Measurements from ENCODE around the gene CHST9.
A peak's percentile ranks its signal among the peaks of the same experiment; 100 is the strongest.
"Not testable (repeated sequence)": the region's sequence is repeated elsewhere in the genome, so short reads cannot be mapped to it uniquely, and the experiment has no call there.

CHST9 gene

DNA sequence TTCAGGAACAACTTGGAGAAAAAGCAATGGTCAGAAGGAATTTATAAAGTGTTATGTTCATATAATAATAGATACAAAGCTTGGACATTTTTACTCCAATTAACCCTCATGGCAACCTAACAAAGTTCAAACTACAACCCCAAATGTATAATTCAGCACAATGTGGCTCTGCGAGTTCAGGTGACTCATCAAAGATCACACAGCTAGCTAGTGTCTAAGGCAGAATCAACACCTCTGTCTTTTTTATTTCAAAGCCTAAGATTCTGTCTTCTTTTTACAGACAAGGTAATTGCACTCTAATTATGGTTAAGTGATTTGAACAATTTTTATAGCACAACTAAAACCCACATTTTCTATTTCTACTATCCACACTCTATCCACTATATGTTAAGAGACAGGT lies 90.5 kb downstream of the CHST9 start:
- DNase-seq (ENCODE audit: low spot score) = no peak

DNA sequence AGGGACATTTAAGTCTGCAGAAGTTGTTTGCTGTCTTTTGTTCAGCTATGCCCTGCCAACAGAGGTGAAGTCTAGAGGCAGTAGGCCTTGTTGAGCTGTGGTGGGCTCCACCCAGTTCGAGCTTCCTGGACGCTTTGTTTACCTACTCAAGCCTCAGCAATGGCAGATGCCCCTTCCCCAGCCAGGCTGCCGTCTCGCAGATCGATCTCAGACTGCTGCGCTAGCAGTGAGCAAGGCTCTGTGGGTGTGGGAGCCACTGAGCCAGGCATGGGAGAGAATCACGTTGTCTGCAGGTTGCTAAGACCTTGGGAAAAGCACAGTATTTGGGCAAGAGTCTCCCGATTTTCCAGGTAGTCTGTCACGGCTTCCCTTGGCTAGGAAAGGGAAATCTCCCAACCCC lies 91.8 kb downstream of the CHST9 start:
- DNase-seq (ENCODE audit: low spot score) = not testable (repeated sequence)

DNA sequence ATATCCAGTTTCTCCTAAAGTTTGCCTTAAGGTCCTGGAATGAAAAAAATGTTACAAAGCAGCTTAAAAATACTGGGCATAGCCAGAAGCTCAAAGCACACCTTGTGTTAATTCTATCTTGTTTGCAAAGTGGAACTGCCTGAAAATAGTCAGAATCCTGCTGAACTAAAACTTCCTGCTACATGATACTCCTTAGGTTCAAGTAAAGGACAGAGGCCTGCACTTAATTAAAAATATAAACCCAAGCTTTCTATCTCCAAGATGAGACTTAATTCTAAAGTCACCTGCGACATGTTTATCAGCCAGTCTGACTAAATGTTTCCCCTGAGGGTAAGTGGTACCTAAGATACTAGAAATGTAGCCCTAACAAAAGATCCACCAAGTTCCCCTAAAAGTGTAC lies 103.4 kb downstream of the CHST9 start:
- no peak for DNase-seq (ENCODE audit: low spot score)

DNA sequence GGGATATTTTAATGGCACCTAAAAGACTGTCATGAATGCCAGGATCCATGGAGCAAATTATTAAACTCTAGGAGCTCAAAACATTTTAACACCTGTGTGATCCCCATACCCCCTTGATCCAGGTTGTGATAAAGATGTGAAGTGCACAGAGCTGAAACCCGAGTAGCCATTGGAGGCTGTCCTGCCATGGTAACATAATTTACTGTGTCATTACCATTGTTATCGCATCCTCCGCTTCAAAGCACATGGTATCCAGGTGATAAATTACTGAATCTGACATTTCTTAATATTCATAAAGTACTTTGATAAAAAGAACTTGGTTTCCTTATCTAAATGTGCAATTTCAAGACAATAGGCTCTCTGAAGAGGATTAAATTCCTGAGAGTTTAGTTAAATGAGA lies 109.3 kb downstream of the CHST9 start:
- no peak for DNase-seq (ENCODE audit: low spot score)

DNA sequence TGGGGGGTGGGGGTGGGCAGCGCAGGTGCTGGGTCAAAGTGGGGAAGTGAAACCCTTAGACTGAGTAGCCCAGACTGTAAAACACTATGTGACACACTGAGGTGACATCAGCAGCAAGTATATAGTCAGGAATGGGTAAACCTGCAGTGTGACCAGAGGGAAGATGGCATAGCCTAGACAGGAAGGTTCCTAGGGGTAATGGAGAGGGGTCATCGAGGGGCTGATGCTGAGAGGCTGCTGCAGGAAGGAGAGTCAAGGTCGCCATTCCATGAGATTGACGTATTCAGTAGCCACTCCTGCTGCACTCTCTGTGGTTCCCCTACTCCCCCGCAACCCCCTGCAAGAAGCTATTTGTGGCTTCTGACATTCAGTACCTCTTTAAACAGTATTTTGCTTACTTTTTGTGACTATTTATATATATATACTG lies 111.7 kb downstream of the CHST9 start:
- no peak for DNase-seq (ENCODE audit: low spot score)

DNA sequence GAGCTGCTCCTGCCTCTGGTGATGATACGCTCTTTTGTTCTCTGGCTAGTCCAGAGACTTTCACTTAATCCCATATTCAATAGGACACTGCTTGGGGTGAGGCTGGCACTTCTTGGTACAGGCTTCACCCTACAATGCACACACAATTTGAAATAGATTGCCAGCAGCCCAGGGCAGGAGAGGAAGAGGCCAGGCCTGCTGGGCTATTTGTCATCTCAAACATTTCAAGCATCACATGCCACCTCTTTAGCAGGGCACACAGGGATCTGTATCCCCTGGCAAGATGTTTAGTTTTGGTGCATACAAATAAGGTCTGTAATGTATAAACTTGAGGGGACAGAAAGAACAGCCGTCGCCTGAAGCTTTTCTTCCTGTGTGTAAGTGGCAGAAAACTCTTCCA lies 120.4 kb downstream of the CHST9 start:
- DNase-seq (ENCODE audit: low spot score) = no peak

DNA sequence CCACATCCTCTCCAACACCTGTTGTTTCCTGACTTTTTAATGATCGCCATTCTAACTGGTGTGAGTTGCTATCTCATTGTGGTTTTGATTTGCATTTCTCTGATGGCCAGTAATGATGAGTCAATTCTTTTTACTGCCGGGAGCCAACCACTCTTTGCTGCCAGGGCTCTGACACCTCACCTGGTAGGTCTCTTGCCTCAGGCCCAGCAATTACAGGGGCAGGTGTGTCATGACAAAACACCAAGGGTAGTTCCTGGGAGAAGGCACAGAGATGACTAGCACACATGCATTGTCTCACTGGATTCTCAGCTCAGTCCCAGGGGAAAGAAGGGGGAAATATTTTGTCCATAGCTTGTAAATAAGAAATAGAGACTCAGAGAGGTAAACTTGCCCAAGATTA lies 122.3 kb downstream of the CHST9 start:
- no peak for DNase-seq (ENCODE audit: low spot score)

DNA sequence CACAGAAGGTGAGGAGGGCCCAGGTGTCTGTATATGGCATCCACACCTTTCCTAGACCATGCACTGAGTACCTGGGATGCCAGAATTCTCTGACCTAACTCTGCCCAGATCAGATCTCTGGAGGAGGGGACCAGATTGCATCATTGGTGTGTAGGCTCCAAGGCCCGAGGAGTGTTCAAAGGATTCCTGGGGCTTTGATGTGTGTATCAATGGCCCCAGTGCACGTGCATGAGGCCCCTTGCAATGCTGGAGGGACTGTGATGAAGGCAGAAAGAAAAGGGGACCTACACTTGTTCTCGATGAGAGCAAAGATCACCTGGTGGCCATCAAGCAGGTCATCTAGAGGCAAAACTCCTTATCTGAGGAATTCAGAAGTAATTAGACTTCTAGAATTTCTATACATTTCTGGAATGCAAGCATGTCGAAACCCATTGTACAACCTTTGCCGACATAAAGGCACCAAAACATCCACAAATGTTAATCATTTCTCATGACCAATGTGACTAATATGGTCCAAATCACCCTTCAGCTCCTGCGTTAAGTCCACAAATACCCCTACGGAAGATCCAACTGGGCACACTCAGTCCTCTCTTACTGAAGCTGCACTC lies 123.5 kb downstream of the CHST9 start:
- DNase-seq (ENCODE audit: low spot score) = no peak

DNA sequence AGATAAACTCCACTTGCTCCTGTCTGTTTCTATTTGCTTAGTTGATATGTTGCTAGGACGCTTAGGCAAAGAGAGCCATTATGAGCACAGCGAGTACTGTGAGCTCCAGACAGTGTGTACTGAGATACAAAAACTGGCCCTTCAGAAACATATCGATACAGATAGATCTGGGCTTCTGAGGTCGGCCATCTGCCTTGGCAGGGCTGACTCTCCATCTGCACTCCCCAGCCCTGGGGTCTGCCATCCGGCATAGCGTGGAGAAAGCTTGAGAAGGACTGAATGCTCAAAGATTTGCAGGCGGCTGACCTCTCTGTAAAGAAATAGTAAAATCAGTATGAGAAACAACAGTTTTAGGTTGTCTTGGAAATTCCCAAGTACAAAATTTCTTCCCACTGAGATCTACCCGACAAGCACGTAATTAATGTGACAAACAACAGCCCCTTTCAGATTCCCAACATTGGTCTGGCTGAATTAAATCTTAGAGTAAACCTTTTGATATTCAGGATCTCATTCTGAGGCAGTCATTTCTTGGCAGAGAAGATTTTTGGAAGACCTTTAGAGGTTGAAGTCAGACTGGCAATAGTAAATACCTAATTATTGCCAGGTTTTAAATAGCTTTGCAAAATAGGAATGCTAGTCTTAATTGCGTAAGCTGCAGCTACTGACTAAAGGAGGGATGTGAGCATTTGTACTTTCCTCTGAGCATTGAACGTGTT lies 127.4 kb downstream of the CHST9 start:
- no peak for DNase-seq (ENCODE audit: low spot score)

DNA sequence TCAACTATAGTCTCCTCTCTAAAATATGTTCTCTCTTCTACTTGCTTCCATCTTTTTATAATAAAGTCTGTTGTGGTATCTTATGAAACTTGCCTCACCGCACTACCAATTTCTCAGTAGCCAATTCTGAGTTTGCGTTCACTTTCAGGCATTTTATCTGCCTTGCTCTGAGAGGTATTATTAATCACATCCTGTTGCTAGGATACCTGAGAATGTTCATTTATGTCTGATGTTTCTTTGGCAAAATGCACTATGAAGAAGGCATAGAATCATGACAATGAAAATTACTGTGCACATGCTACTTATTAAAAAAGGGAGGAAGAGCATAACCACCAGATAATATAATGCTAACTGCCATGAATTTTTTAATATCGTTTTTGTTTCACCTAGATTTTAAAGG lies 130.2 kb downstream of the CHST9 start:
- no peak for DNase-seq (ENCODE audit: low spot score)

DNA sequence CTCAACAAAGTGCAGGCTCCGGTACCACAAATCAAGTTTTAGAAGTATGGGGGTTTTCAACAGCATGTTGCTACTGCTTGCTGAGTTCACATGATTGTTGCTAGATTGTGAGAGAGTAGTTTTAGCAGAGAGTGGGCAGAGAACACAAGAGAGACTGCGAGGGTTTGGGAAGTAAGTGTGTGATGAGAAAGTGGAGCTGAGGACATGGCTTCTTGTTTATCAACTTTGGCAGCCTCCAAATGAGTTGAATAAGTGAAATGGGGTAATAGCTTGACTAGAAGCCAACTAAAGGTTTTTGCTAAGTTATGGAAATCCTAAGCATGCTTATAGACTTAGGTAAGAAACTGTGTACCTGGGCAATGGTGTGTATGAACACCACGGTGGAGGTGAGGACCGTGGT lies 135.1 kb downstream of the CHST9 start:
- no peak for DNase-seq (ENCODE audit: low spot score)

DNA sequence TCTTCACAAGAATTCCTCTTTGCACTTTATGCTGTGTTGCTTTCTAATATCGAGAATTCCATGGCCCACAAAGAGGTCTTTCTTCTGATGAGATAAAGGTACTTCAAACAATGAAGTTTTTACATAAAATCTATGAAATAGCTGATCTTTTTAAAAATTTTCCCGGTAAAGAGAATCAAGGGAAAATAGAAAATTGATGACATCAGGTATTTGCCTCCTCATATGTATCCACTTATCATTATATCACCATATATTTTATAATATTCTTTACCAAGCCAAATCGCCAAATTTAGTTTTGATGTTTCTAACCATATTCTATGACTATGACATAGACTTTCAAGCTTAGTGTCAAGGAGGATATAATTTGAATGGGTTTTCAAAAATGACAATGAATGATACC lies 139.8 kb downstream of the CHST9 start:
- DNase-seq (ENCODE audit: low spot score) = no peak

DNA sequence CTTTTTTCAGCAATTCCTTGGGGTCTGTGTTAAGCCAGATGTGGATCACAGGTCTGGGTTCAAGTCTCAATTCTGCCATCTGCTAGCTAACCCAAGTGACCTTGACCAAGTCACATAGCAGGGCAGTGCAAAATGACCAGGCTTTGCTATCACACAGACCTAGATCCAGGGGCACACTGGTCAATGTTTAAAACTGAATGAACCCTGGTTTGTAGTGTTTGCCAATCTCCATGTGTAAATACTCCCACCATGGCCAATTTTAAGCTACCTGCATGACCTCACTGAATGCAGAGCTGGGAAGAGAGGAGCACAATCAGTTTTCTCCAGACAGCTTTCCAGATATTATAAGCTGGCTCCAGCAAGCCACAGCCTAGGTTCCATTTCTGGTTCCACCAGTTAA lies 142.9 kb downstream of the CHST9 start:
- DNase-seq (ENCODE audit: low spot score) = no peak

DNA sequence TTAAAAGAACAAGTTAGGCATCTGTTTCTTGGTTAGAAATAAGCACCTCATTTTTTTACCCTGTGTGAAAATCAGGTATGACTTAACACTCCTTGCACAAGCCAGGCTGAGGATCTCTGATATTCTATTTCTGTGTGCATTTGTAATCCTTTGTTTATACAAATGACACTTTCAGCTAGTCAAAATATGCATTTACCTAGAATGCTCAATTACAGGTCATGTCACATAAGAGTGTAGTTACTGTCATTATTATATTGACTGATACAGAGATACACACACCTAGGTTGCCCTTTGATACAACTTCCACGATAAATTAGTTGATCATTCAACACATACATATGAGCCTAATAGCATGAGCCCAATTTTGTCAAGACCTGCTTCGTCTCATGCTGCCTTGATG lies 144.3 kb downstream of the CHST9 start:
- no peak for DNase-seq (ENCODE audit: low spot score)

DNA sequence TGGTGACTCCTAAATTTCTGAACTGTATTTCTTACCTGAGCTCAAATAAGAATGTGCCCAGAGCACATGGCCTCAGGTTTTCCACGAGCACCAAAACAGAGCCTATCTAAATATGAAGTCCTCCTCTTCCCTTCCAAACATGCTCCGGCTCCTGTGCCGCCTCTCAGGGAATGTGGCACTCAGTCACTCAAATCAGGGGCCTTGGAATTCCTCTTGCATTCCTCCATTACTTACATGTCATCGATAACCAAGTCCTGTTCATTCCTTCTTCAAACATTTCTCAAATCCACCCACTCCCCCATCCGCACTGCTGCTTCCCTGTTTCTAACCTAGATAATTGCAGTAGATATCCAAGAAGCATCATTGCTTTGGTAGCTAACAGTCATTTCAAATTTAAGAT lies 151.4 kb downstream of the CHST9 start:
- DNase-seq (ENCODE audit: low spot score) = no peak

DNA sequence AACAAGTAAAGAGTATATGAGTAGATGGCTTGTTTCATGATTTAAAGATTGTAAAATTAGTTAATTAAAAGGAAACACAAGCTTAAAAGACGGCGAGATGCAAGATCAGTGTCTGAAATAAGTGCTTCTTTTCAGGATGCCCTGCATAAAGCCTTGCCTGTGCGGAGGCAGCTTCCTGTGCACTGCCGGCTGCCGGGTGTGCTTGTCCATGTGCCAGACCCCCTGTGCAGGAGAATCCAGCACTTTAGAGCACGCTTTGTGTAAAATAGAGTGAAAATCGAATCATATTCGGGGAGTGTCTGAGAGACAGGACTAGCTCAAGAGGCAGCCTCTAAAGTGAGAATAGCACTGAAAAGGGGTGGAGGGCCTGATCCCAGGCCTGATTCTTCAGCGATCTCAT lies 154.7 kb downstream of the CHST9 start:
- DNase-seq (ENCODE audit: low spot score) = no peak

DNA sequence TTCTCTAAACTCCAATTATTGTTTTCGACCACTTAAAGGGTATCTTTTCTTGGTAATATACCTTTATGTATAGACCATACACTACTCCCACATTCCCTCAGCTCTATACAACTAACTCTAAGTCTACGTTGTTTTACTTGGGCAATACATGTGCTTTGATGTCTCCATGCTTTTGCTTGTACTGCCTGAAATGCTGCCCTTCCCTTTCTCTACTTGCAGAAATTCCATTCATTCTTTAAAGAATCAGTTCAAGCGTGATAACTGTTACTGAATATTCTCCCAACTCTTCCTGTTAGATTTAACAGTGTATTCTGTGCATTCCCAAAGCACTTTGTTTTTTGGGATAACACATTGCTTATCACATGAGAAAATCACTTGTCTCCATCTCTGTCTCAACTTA lies 162.6 kb downstream of the CHST9 start:
- no peak for DNase-seq (ENCODE audit: low spot score)

DNA sequence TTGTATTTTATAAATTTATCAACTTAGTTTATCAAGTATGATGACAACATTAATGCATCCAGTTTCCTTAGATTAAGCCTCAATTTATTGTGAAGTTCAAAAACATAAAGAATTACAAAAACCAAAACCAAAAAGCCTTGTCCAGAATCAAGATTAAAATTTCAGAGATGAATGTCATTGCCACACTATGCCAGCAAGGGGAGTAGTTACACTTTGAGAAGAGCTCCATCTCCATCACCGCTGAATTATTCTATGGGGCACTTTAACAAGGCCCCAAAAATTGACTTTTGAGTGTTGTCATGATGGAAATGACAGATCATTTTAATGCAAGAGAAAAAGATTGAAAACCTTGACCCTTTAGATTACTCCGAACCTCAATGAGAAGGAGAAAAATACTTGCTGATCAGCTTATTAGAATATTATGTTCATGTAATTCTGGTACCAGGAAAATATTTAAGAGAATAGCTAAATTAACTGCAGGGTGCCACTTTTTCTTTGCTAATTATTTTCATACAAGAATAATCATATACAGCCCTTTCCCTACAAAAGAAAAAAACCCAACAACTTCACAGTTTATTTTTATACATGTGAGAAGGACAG lies 167.1 kb downstream of the CHST9 start:
- DNase-seq (ENCODE audit: low spot score) = peak; percentile 8

DNA sequence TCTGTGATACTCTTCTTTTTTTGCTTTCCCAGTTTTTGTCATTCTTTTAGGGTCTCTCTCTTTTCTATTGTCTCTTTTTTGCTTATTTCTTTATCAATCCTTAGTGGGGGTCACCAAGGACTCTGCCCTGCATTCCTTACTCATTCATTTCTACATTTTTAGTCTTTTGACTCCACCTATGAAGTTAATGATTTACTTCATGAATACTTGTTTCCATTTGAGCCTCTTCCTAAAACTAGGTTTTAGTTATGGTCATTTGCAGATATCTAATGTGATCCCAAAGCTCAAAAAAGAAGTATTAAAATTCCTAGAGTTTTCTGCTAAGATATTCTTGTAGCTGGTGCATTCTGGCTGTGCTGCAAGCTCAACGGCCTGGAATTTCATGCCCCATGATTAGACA lies 170.3 kb downstream of the CHST9 start:
- no peak for DNase-seq (ENCODE audit: low spot score)

DNA sequence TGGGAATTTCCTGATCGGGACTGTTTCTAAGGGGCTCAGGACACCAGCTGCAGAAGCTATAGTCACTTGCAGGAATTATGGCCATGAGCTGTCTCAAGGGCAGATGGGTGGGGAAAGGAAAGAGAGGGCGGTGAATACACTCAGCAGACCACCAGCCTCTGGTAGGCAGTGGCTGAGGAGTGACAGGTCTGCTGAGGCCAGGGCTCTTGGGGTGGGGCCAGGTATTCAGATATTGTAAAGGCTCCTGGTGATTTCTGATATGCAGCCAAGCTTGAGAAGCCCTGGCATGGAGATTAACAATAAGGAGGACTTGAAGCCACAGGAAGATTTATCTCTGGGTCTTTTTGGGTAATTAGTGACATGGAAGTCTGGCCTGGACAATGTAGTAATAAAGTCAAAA lies 174.3 kb downstream of the CHST9 start:
- DNase-seq (ENCODE audit: low spot score) = no peak

DNA sequence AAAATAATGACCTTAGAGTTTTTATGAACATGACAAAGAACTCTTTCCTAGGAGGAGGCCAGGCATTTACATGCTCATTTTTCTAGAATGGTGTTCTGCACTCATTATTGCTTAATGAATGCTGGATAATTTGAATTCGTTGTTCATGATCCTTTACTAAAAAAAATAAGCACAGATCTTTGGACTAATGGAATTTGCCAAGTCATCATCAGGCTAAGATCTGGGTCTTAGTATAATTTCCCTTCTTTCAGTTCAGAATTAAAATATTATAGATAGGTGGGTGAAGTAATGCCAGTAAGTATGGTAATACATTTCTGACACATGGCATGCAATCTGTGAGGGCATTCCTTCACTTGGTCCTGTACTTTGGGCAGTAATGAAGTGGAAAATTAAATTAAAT lies 175.8 kb downstream of the CHST9 start:
- no peak for DNase-seq (ENCODE audit: low spot score)

DNA sequence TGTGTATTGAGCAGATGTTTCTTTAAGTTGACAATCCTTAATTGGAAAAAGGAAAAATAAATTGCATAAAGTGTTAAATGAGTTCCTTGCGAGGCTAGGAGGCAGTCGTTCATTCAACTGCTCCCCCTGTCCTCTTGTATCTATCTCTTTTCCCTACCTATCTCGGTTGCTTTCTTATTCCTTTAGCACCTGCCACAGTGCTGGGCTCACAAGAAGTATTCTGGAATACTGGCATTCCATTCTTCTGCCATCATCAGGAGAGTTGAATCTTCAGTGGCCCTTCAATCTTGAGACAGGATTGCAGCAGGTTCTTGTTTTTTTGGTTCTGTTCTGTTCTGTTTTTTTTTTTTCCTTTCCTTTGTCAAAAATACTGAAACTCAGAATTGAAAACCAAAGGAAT lies 176.5 kb downstream of the CHST9 start:
- no peak for DNase-seq (ENCODE audit: low spot score)

DNA sequence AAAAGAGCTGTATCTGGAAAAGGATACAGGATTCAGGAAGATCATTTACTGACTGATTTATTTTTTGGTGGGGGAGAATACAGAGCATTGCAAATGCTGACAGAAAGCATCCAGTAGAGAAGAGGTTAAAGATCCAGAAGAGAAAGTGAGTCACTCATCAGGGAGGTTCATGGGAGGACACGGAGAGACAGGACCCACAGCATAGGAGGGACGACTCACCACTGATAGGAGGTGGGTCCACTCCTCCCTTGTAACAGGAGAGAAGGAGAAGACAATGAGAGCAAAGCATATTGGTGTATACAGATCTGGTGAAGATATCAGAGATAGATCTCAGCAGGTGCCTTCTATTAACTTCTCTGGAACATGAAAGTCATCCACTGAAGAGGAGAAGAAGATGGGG lies 177.2 kb downstream of the CHST9 start:
- DNase-seq (ENCODE audit: low spot score) = no peak

DNA sequence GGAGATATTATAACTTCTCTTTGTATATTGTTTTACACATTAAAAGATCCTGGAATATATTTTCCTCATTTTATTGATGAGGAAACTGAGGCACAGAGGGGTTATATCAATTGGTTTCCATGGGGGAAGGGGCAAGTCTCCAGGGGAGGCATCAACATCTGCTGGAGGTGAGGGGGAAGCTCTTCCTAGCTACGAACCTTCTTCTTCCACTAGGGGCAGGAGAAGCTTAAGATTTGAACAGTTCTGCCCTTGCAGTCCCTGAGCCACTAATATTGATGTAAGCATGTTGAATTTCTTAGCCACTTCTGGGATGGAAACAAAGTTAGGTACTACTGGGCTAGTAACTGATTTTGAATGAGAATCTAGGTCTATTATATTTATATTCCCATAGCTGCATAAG lies 179.5 kb downstream of the CHST9 start:
- no peak for DNase-seq (ENCODE audit: low spot score)
